HepG2 (cell line): Measurements from ENCODE around the gene HS6ST1. TPM values are rescaled to one million over a fixed set of nuclear protein-coding genes. Genes with fewer than 3 reads are reported as not detected.

Experiments
- GABPB1 ChIP-seq: IDR thresholded peaks from 2 replicates; pipeline ENCODE4 v1.6.1; 2016; ENCODE audit warnings: mild to moderate bottlenecking, missing genetic modification reagents, moderate library complexity, missing compliant biosample characterization
- GPN1 ChIP-seq: sonication (generic); formaldehyde crosslinking; IDR thresholded peaks from 2 replicates; pipeline ENCODE4 v1.5.1; 2020; ENCODE audit warnings: missing genetic modification reagents, borderline replicate concordance
- HNRNPL ChIP-seq: fragments of 200-400 bp; formaldehyde crosslinking; IDR thresholded peaks from 2 replicates; pipeline ENCODE4 v1.6.1; 2017; ENCODE audit warnings: mild to moderate bottlenecking, low read depth, low read length
- KDM3A ChIP-seq: IDR thresholded peaks from 2 replicates; pipeline ENCODE4 v1.6.1; 2018; ENCODE audit warnings: low read depth, missing compliant biosample characterization
- NPAS2 ChIP-seq: sonication (generic); formaldehyde crosslinking; IDR thresholded peaks from 2 replicates; pipeline ENCODE4 v1.8.0; 2022; ENCODE audit warnings: mild to moderate bottlenecking, missing genetic modification reagents, borderline replicate concordance
- YEATS4 ChIP-seq: sonication (generic); formaldehyde crosslinking; IDR thresholded peaks from 2 replicates; pipeline ENCODE4 v1.4.0; 2020; ENCODE audit warnings: missing genetic modification reagents, borderline replicate concordance
- ZNF124 ChIP-seq: sonication (generic); formaldehyde crosslinking; IDR thresholded peaks from 2 replicates; pipeline ENCODE4 v1.4.0; 2020; ENCODE audit warnings: missing genetic modification reagents
- ZNF296 ChIP-seq: sonication (generic); formaldehyde crosslinking; conservative IDR thresholded peaks from 2 replicates; pipeline ENCODE4 v1.5.0; 2020; ENCODE audit warnings: mild to moderate bottlenecking, missing genetic modification reagents
- ZNF543 ChIP-seq: sonication (generic); formaldehyde crosslinking; IDR thresholded peaks from 2 replicates; pipeline ENCODE4 v1.4.0; 2020; ENCODE audit warnings: mild to moderate bottlenecking, missing genetic modification reagents
- ZNF607 ChIP-seq: sonication (generic); formaldehyde crosslinking; IDR thresholded peaks from 2 replicates; pipeline ENCODE4 v1.5.1; 2020; ENCODE audit warnings: missing genetic modification reagents, mild to moderate bottlenecking, borderline replicate concordance
- ZNF703 ChIP-seq: sonication (generic); formaldehyde crosslinking; IDR thresholded peaks from 2 replicates; pipeline ENCODE4 v1.5.1; 2020; ENCODE audit warnings: missing genetic modification reagents, mild to moderate bottlenecking, moderate library complexity, borderline replicate concordance
- ZNF768 ChIP-seq: sonication (generic); formaldehyde crosslinking; IDR thresholded peaks from 2 replicates; pipeline ENCODE4 v1.4.0; 2020; ENCODE audit warnings: missing genetic modification reagents
- polyA plus RNA-seq, 8 experiments: library from polyadenylated mRNA; depleted of rRNA in 3 of 8; stranded (reverse) in 7 of 8; unstranded in 1 of 8; fragments of >200 nt; fragmentation: Illumina TruSeq in 4 of 8; extraction: Trizol in 4 of 8; gene quantifications; 2 replicates each; pipeline versions ENCODE4 v1.2.1 to v1.2.3, GENCODE V29; 2011 to 2016; ENCODE audit warnings: low read depth in 4 of 8, missing spikeins in 1 of 8, mixed read lengths in 1 of 8; ENCODE audit not compliant: insufficient read depth in 1 of 8
- total RNA-seq, 5 experiments: library from RNA; depleted of rRNA; stranded (reverse); fragments of >200 nt; fragmentation: Illumina TruSeq; extraction: Trizol; gene quantifications; 2 replicates each; pipeline ENCODE4 v1.2.3, GENCODE V29; 2016; ENCODE audit warnings: low read depth in 1 of 5
- TF ChIP-seq, protein P1 (sequence below): sonication (generic); formaldehyde crosslinking; IDR thresholded peaks from 2 replicates; pipeline ENCODE4 v1.5.0; 2020; ENCODE audit warnings: mild to moderate bottlenecking, missing genetic modification reagents
- TF ChIP-seq, protein P2 (sequence below): sonication (generic); formaldehyde crosslinking; IDR thresholded peaks from 2 replicates; pipeline ENCODE4 v1.4.0; 2020; ENCODE audit warnings: missing genetic modification reagents, borderline replicate concordance
- TF ChIP-seq, protein P3 (sequence below): sonication (generic); formaldehyde crosslinking; conservative IDR thresholded peaks from 2 replicates; pipeline ENCODE4 v1.8.1; 2023; ENCODE audit warnings: missing genetic modification reagents

The HS6ST1 gene
- total and polyA plus RNA-seq, 2 of the 13 experiments (the other 11 are each of a cell fraction or from before 2014, with no cell fraction given): 34.5 to 84.6 TPM

DNA sequence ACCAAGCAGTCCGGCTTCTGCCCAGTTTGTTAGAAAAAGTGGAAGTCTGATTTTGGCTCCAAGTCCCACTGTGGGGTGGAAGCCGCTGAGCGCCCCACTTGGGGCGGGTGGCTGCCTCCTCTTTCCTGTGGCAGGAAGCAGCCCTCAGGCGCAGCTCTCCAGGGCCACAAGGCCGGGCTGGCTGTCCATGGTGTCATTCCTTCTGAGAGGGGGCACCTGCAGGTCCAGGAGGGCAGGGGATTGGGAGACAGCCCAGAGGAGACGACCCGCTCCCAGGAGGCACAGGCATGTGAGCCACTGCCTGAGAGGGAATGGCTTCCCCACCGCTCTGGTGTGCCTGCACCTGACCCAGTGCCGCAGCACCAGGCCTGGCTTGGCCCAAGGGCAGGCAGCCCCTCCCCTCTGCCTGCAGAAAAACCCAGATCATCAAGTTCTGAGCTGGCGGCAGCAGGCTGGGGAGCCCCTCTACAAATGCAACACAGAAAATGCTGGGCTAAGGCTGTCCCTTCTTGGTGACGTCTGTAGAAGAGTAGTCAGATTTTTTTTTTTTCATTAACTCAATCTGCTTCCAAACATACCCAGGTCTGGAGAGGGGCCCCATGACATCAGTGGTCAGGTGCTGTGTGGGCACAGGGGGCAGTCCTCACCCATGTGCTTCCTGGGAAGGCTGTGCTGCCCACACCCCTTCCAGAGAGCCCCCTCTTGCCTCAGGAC, 38.4 kb downstream of the HS6ST1 start (continued):
- TF ChIP-seq, protein P1, sequence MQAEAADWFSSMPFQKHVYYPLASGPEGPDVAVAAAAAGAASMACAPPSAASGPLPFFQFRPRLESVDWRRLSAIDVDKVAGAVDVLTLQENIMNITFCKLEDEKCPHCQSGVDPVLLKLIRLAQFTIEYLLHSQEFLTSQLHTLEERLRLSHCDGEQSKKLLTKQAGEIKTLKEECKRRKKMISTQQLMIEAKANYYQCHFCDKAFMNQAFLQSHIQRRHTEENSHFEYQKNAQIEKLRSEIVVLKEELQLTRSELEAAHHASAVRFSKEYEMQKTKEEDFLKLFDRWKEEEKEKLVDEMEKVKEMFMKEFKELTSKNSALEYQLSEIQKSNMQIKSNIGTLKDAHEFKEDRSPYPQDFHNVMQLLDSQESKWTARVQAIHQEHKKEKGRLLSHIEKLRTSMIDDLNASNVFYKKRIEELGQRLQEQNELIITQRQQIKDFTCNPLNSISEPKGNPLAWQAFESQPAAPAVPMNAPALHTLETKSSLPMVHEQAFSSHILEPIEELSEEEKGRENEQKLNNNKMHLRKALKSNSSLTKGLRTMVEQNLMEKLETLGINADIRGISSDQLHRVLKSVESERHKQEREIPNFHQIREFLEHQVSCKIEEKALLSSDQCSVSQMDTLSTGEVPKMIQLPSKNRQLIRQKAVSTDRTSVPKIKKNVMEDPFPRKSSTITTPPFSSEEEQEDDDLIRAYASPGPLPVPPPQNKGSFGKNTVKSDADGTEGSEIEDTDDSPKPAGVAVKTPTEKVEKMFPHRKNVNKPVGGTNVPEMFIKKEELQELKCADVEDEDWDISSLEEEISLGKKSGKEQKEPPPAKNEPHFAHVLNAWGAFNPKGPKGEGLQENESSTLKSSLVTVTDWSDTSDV (CRISPR knock-in tag): peak; percentile 29; the same call in 1 of the 2 replicates
- TF ChIP-seq ZNF543 (no peak), YEATS4 (no peak), ZNF703 (CRISPR knock-in tag) (no peak), GPN1 (CRISPR knock-in tag) (no peak), NPAS2 (CRISPR knock-in tag) (no peak), GABPB1 (no peak), ZNF296 (CRISPR knock-in tag) (no peak), ZNF124 (CRISPR knock-in tag) (no peak), ZNF607 (no peak), HNRNPL (0 out of 2 replicates have a peak, but pooled peaks have one; percentile 33), ZNF768 (0 out of 2 replicates have a peak, but pooled peaks have one; percentile 3), KDM3A (no peak)
- TF ChIP-seq, protein P2, sequence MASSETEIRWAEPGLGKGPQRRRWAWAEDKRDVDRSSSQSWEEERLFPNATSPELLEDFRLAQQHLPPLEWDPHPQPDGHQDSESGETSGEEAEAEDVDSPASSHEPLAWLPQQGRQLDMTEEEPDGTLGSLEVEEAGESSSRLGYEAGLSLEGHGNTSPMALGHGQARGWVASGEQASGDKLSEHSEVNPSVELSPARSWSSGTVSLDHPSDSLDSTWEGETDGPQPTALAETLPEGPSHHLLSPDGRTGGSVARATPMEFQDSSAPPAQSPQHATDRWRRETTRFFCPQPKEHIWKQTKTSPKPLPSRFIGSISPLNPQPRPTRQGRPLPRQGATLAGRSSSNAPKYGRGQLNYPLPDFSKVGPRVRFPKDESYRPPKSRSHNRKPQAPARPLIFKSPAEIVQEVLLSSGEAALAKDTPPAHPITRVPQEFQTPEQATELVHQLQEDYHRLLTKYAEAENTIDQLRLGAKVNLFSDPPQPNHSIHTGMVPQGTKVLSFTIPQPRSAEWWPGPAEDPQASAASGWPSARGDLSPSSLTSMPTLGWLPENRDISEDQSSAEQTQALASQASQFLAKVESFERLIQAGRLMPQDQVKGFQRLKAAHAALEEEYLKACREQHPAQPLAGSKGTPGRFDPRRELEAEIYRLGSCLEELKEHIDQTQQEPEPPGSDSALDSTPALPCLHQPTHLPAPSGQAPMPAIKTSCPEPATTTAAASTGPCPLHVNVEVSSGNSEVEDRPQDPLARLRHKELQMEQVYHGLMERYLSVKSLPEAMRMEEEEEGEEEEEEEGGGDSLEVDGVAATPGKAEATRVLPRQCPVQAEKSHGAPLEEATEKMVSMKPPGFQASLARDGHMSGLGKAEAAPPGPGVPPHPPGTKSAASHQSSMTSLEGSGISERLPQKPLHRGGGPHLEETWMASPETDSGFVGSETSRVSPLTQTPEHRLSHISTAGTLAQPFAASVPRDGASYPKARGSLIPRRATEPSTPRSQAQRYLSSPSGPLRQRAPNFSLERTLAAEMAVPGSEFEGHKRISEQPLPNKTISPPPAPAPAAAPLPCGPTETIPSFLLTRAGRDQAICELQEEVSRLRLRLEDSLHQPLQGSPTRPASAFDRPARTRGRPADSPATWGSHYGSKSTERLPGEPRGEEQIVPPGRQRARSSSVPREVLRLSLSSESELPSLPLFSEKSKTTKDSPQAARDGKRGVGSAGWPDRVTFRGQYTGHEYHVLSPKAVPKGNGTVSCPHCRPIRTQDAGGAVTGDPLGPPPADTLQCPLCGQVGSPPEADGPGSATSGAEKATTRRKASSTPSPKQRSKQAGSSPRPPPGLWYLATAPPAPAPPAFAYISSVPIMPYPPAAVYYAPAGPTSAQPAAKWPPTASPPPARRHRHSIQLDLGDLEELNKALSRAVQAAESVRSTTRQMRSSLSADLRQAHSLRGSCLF (CRISPR knock-in tag): no peak
- TF ChIP-seq, protein P3, sequence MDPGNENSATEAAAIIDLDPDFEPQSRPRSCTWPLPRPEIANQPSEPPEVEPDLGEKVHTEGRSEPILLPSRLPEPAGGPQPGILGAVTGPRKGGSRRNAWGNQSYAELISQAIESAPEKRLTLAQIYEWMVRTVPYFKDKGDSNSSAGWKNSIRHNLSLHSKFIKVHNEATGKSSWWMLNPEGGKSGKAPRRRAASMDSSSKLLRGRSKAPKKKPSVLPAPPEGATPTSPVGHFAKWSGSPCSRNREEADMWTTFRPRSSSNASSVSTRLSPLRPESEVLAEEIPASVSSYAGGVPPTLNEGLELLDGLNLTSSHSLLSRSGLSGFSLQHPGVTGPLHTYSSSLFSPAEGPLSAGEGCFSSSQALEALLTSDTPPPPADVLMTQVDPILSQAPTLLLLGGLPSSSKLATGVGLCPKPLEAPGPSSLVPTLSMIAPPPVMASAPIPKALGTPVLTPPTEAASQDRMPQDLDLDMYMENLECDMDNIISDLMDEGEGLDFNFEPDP (CRISPR knock-in tag): 0 out of 2 replicates have a peak, but pooled peaks have one; percentile 38
